ENCODE results near the gene SUSD1.

Gene SUSD1

GRCh38 chr9:112065806-112066606, 109.1 kb downstream of the SUSD1 start:
- no peak for DNase-seq (ENCODE audit: low read depth)

- DNase-seq (ENCODE audit: low read depth) = no peak
Measured at GRCh38 chr9:112064871-112065270, 110.2 kb downstream of the SUSD1 start.

- DNase-seq (ENCODE audit: low read depth) = no peak
Measured at GRCh38 chr9:112063586-112063985, 111.5 kb downstream of the SUSD1 start.

DNA sequence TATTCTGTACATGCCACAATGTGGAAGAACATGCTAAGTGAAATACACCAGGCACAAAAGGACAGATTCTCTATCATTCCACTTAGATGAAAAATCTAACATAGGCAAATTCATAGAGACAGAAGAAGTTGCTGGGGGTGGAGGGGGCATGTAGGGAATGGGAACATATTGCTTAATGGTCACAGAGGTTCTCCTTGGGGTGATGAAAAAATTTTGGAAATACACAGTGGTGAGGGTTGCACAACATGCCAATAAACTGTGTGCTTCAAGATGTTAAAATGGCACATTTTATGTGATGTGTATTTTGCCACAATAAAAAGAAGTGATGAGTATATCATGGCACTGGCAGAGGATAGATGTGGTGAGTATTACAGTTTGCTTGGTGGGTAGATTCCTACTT, 111.9 kb downstream of the SUSD1 start:
- DNase-seq (ENCODE audit: low read depth) = no peak

DNA sequence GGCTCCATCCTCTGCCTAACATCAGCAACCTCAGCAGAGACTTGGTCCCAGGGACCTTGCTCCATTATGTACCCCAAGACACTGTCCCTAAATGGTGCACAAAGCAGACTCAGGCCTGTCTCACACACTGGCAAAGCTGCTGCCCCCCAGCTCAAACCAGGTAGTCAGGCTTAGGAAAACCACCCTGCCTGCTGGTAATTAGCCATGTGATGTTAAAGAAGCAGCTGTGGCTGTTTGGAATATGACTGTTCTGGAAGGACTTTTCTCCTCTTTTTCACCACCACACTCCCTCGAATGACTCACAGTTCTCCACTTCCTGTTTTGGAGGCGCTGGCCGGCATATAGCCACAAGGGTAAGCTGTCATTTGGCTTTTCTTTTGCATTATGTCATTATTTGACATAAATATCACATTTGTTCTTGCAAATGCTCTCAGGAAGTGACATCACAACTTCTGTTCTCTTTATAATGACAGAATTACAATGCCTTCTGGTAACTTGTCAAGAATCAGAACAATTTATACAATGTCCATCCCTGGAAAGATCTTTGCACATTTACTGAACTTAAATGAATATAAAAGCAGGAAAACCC, 113.9 kb downstream of the SUSD1 start:
- DNase-seq (ENCODE audit: low read depth) = no peak

- no peak for DNase-seq (ENCODE audit: low read depth)
Measured at GRCh38 chr9:112059966-112060320, 115.2 kb downstream of the SUSD1 start.

GRCh38 chr9:112059145-112059965, 115.7 kb downstream of the SUSD1 start:
- no peak for DNase-seq (ENCODE audit: low read depth)

DNA sequence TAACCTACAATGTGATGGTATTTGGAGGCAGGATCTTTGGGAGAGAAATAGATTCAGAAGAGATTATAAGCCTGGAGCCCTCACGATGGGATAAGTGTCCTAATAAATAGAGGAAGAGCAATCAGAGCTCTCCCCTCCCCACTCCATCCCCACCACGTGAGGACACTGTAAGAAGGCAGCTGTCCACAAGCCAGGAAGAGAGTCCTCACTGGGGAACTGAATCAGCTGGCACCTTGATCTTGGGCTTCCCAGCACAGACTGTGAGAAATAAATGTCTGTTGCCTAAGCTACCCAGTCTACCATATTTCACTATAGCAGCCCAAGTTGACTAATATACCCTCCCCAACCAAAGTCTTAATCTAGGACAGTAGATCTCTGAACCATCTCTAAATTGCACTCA, 118.1 kb downstream of the SUSD1 start:
- DNase-seq (ENCODE audit: low read depth) = no peak

GRCh38 chr9:112054916-112055315, 120.2 kb downstream of the SUSD1 start:
- no peak for DNase-seq (ENCODE audit: low read depth)

DNA sequence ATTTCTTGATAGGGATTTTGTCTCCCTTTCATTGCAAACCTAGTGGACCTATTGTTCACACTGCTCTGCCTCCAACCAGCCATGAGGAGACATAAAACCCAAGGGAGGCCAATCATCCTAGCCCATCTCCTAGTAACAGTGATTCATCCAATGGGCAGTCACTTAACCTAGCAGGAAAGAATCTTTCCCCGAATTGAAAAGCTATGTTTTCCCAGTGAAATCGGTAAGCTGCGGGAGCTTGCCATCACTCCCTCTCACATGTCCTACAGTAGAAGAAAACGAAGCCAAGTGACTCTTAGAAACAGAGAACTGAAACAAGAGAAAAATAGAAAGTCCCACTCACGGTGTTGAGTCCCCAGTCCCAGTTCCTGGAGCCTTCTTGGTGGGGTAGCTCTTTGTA, 123.3 kb downstream of the SUSD1 start:
- DNase-seq (ENCODE audit: low read depth) = no peak

DNA sequence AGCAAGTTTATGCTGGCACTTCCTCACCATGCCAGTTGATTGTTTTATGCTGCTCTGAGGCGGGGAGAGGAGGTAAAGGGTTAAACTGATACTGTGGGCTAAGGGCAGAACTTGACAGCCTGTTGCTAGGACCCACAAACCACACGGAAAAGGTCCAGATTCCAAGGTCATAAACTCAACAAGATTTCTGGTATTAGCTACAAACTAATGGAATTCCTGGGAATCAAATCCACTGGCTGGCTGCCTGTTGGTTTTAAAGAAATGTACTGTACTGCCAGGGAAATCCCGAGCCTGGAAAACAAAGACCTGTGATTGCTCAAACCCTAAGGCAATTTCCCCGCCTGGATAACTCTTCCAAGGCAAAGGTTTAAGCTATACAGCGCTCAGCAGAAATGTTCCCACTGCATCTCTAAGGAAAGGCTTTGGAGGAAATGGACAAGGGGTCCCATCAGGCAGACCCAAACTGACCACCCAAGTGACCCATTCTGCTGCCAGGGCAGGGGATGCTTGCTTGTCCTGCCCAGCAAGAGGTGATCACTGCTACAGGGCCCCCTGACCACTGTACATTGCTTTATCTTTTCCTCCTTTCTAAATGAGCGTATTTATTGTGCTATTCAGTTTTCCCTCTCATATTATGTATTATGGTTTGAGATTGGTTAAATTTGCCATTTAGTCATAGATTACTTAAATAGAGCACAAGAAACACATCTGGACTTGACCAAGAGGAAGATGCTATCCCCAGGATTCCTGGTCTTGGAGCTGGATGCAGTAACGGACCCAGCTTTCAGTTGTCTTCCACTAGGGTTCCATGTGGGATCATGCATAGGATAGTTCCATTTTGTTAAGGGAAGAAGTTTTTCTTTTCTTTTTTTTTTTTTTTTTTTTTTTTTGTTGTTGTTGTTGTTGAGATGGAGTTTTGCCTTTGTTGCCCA, 124.3 kb downstream of the SUSD1 start:
- DNase-seq (ENCODE audit: low read depth) = no peak

DNA sequence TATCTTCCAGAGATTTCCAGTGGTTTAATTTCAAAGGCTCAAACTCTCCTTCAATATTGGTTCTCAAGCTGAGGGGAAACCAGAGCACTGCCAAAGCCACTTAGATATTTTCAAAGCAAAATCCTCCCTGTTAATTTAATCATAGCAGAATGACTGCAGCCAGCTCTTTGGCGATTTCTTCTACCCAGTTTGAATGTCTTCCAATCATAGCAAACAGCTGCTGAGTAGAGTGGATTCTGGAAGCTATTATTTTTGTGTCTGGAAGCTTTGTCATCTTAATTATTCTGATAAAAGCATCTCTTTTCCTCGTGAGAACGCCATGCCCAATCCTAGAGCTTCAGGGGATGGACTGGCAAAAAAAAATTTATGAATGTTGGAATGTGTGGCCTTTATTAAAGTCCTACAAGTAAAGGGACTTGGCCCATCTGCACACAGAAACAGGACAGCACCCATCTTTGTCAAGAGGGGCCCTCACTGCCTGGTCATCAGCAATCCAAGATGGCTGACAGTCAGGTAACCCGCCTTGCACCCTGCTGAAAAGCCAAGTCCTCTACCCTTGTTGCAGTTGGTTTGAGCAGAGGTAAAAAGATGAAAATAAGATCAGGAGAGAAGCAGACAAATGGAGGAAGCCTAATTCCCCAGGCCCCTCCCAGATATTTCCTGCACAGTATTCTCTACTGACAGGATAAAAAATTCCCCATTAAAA, 125.1 kb downstream of the SUSD1 start:
- no peak for DNase-seq (ENCODE audit: low read depth)

- DNase-seq (ENCODE audit: low read depth) = no peak
Measured at GRCh38 chr9:112048924-112049691, 126.0 kb downstream of the SUSD1 start.

- no peak for DNase-seq (ENCODE audit: low read depth)
Measured at GRCh38 chr9:112047538-112048066, 127.5 kb downstream of the SUSD1 start.

DNA sequence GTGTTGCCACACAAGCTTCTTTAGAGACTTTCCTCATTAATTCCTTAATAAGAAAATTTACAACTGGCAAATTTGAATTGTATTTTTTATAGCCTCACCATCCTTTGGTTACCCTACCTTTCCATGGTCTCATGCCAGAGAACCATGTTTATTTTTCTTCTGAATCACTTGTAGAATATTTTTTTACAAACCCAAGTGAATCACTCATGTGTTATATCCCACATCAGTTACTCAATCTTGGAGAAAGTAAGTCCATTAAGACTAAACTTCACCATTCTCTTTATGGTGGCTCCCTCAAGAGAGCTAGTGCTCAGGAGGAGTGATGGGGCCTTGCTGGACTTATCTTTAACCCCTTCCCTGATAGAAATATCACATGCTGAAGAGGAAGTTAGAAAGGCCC, 128.9 kb downstream of the SUSD1 start:
- DNase-seq (ENCODE audit: low read depth) = no peak

DNA sequence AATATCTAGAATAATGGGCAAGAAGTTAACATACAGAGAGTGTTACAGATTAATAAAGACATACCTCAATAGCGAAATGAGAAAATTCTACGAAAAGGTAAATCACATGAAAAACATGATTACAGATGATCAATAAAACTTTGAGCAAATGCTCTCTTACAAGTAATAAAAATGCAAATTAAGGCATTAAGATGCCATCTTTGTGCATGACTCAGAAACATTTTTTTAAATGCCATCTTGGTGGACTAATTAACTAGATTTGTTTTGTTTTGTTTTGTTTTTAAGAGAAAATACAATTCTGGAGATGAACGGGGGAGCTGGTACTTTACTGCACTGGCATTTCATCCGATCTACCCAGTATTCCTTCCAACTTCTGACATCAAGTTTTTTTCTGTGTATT, 130.2 kb downstream of the SUSD1 start:
- no peak for DNase-seq (ENCODE audit: low read depth)

DNA sequence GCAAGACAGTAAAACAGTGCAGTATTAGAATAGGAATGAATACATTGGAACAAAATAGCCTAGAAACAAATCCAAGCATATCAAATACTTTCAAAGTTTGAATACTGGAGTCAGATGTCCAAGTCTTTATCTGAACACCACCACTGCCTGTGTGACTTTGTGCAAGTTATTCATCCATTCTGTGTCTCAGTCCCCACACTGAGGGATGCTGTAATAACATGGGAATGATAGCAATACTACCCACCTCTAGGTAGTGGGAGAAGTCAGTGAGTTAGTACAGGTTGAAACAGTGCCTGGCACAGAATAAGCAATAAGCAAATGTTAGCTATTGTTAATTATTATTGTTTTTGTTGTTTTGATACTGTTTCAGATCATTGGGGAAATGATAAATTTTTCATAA, 130.9 kb downstream of the SUSD1 start:
- DNase-seq (ENCODE audit: low read depth) = no peak

- DNase-seq (ENCODE audit: low read depth) = no peak
Measured at GRCh38 chr9:112043423-112043822, 131.7 kb downstream of the SUSD1 start.

DNA sequence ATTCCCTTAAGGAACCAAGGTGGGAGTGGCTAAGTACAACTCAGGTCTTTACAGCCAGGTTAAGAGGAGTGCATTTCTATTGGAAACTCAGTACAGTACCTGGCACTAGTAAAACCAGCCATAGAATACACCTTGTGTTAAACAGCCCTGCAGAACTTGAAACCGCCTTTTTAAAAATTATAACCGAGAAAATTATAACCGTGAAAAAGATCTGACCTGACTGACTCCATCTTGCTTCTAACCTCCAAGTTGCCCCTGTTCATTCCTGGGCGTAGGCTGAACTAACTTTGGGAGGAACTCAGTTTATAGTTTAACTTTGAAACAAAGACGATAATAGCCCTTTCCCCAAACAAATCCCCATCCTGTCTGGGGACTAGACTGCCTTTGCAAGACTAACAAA, 132.3 kb downstream of the SUSD1 start:
- DNase-seq (ENCODE audit: low read depth) = no peak

GRCh38 chr9:112042244-112042638, 132.9 kb downstream of the SUSD1 start:
- DNase-seq (ENCODE audit: low read depth) = no peak
